ENCODE data around the gene NUP98. TPM values are rescaled to one million over a fixed set of nuclear protein-coding genes. Genes with fewer than 3 reads are reported as not detected.
A peak's percentile ranks its signal among the peaks of the same experiment; 100 is the strongest.
"Not testable (repeated sequence)": the region's sequence is repeated elsewhere in the genome, so short reads cannot be mapped to it uniquely, and the experiment has no call there.

NUP98 gene
- total RNA-seq, 4 donors from 2014 or later, result 65.2 to 128 (median 102) TPM

DNA sequence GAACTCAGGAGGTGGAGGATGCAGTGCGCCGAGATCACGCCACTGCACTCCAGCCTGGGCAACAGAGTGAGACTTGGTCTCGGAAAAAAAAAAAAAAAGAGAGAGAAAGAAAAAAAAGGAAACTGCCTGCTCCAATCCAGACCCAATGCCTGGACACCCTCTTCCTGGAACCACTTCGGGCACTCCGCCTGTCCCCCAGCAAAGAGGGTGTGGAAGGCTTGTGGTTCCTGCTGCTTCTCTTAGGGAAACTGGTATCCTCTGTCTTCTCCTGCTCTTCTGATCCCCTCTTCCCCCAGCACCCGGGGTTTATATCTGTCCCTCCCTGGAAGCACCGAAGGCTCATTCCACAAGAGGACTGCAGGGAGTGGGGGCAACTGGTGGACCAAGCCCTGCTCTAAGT is 139.1 kb downstream of the NUP98 start:
- no peak overlapping the region for H3K4me3 ChIP-seq
- in situ Hi-C loops (cut with MboI; ENCODE audit: low sequenced_read_pairs in 4 of 4) (no loop called here), intact Hi-C loops (cut with DNase I; ENCODE audit: low total_unique reads) (no loop called here)
- no peak for DNase-seq
- no peaks in the 10 kb centered on the region for H3K27me3 ChIP-seq
- no peaks in the 10 kb centered on the region for H3K4me1 ChIP-seq
- TF ChIP-seq POLR2A (IDR thresholded peaks at IDR 0.05), result no peak
- TF ChIP-seq, protein P1, sequence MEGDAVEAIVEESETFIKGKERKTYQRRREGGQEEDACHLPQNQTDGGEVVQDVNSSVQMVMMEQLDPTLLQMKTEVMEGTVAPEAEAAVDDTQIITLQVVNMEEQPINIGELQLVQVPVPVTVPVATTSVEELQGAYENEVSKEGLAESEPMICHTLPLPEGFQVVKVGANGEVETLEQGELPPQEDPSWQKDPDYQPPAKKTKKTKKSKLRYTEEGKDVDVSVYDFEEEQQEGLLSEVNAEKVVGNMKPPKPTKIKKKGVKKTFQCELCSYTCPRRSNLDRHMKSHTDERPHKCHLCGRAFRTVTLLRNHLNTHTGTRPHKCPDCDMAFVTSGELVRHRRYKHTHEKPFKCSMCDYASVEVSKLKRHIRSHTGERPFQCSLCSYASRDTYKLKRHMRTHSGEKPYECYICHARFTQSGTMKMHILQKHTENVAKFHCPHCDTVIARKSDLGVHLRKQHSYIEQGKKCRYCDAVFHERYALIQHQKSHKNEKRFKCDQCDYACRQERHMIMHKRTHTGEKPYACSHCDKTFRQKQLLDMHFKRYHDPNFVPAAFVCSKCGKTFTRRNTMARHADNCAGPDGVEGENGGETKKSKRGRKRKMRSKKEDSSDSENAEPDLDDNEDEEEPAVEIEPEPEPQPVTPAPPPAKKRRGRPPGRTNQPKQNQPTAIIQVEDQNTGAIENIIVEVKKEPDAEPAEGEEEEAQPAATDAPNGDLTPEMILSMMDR (IDR thresholded peaks at IDR 0.05 in 4 of 5, conservative IDR thresholded peaks at IDR 0.05 in 1 of 5), result no peak
- H3K9me3 ChIP-seq, result no peaks in the 10 kb centered on the region
- no peaks in the 10 kb centered on the region for H3K36me3 ChIP-seq
- H3K27ac ChIP-seq, result no peak overlapping the region
- ATAC-seq, result no peak

DNA sequence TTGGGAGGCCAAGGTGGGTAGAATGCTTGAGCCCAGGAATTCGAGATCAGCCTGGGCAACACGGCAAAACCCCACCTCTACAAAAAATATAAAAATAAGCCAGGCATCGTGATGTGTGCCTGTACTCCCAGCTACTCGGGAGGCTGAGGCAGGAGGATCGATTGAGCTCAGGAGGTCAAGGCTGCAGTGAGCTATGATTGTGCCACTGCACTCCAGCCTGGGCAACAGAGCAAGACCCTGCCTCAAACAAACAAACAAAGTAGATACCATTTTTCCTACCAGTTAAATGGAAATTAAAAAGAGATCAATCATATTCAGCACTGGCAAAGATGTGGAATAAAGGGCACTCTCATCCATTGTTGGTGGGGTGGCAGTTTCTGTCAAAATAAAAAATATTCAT is 140.0 kb downstream of the NUP98 start:
- intact Hi-C loops (cut with DNase I; ENCODE audit: low total_unique reads); H3K27me3 ChIP-seq; ATAC-seq; in situ Hi-C loops (cut with MboI; ENCODE audit: low sequenced_read_pairs in 4 of 4); H3K4me1 ChIP-seq; H3K27ac ChIP-seq; H3K36me3 ChIP-seq; H3K4me3 ChIP-seq; H3K9me3 ChIP-seq; DNase-seq: not testable (repeated sequence)

DNA sequence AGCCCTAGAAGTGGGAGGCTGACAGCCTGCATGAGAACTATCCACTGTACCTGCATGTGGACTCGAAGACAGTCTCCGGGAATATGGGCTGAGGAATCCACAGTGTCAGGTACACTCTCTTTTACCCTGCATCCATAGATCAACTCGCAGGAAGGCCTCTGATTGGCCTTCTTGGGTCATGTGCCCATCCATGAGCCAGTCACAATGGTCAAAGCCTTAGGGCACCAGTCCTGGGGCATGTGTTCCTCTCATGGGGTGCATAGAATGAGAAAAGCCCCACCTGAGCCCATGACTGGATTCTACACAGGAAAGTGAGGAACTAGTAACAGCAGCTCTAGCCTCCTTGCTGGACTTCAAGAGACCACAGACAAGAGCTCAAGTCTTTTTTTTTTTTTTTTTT is 141.8 kb downstream of the NUP98 start:
- no peaks in the 10 kb centered on the region for H3K27me3 ChIP-seq
- ATAC-seq, result no peak
- intact Hi-C loops (cut with DNase I; ENCODE audit: low total_unique reads) (no loop called here), in situ Hi-C loops (cut with MboI; ENCODE audit: low sequenced_read_pairs in 4 of 4) (no loop called here)
- no peak overlapping the region for H3K4me3 ChIP-seq
- H3K9me3 ChIP-seq, result no peaks in the 10 kb centered on the region
- DNase-seq, result no peak
- TF ChIP-seq, protein P1 (IDR thresholded peaks at IDR 0.05 in 4 of 5, conservative IDR thresholded peaks at IDR 0.05 in 1 of 5), result no peak
- no peak for TF ChIP-seq POLR2A (IDR thresholded peaks at IDR 0.05)
- no peaks in the 10 kb centered on the region for H3K36me3 ChIP-seq
- H3K4me1 ChIP-seq, result no peaks in the 10 kb centered on the region
- peak overlapping the region in 1 of 4 donors; percentile 5 for H3K27ac ChIP-seq

DNA sequence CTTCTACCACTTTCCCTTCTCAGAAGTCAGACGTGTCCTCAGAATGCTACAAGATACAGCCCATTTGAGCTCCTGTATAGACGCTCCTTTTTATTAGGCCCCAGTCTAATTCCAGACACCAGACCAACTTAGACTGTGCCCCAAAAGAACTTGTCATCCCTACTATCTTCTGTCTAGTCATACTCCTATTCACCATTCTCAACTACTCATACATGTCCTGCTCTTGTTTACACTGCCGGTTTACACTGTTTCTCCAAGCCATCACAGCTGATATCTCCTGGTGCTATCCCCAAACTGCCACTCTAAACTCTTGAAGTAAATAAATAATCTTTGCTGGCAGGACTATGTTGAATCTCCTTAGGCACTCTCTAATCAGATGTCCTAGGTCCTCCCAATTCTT is 144.8 kb downstream of the NUP98 start:
- intact Hi-C loops (cut with DNase I; ENCODE audit: low total_unique reads); H3K4me3 ChIP-seq; DNase-seq; H3K27ac ChIP-seq; H3K27me3 ChIP-seq; ATAC-seq; H3K36me3 ChIP-seq; in situ Hi-C loops (cut with MboI; ENCODE audit: low sequenced_read_pairs in 4 of 4); H3K9me3 ChIP-seq; H3K4me1 ChIP-seq: not testable (repeated sequence)

DNA sequence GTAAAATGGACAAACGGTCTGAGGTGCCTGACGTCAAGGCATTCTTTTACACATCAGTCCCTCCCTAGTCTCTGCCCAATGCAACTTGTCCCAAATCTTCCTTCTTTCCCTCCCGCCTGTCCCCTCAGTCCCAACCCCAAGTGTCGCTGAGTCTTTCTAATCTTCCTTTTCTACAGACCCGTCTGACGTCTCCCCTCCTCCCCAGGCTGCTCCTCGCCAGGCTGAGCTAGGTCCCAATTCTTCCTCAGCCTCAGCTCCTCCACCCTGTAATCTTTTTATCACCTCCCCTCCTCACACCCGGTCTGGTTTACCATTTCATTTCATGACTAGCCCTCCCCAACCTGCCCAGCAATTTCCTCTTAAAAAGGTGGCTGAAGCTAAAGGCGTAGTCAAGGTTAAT is 148.0 kb downstream of the NUP98 start:
- H3K36me3 ChIP-seq; DNase-seq; H3K27me3 ChIP-seq; in situ Hi-C loops (cut with MboI; ENCODE audit: low sequenced_read_pairs in 4 of 4); ATAC-seq; H3K9me3 ChIP-seq; H3K4me3 ChIP-seq: not testable (repeated sequence)
- peaks cover 15 to 31% of the 10 kb centered on the region in 2 donors for H3K4me1 ChIP-seq
- H3K27ac ChIP-seq, result peak overlapping the region in 1 of 4 donors; percentile 37
- intact Hi-C loops (cut with DNase I; ENCODE audit: low total_unique reads), result loop anchor here (10.0 kb wide), 1 partner anchor 605 kb away; no protein-coding TSS in a partner anchor

DNA sequence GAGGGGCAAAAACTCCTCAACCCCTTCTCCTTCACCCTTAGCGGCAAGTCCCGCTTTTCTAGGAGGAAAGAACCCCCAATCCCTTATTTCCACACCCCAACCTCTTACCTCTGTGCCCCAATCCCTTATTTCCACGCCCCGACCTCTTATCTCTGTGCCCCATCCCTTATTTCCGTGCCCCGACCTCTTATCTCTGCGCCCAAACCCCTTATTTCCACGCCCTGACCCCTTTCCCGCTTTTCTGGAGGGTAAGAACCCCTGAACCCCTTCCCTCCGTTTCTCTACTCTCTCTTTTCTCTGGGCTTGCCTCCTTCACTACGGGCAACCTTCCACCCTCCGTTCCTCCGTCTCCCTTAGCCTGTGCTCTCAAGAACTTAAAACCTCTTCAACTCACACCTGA is 148.5 kb downstream of the NUP98 start:
- H3K4me3 ChIP-seq; H3K9me3 ChIP-seq; DNase-seq; in situ Hi-C loops (cut with MboI; ENCODE audit: low sequenced_read_pairs in 4 of 4); H3K27me3 ChIP-seq; H3K36me3 ChIP-seq; ATAC-seq: not testable (repeated sequence)
- peaks cover 20 to 34% of the 10 kb centered on the region in 2 donors for H3K4me1 ChIP-seq
- intact Hi-C loops (cut with DNase I; ENCODE audit: low total_unique reads), result loop anchor here (10.0 kb wide), 1 partner anchor 604 kb away; no protein-coding TSS in a partner anchor
- peak overlapping the region in 1 of 4 donors; percentile 37 for H3K27ac ChIP-seq

DNA sequence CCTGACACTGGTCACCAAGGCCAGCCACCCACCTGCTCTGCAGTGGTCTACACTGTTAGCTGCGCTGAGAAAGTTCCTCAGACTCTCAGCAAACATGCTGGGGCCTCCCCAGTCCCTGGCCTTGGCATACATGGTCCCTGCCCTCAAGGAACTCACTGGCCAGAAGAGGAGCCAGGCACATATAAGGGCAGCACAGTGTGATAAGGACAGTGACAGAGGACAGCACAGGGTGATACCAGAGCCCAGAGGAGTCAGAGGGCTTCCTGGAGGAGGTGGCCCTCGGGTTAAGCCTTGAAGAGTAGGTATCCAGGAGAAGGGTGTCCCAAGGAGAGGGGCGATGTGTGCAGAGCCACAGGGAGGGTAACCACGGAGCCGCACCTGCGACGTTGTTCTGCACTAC is 151.8 kb downstream of the NUP98 start:
- ATAC-seq (peak; percentile 20 to 26), DNase-seq (peak in 1 of 2 donors; percentile 71)
- in situ Hi-C loops (cut with MboI; ENCODE audit: low sequenced_read_pairs in 4 of 4), result no loop called here
- Histone ChIP-seq H3K36me3 (no peaks in the 10 kb centered on the region), H3K4me1 (peaks cover 33 to 51% of the 10 kb centered on the region in 2 donors), H3K4me3 (peak overlapping the region; percentile 44 to 60 (median 54)), H3K9me3 (no peaks in the 10 kb centered on the region), H3K27me3 (no peaks in the 10 kb centered on the region), H3K27ac (peak overlapping the region; percentile 97 to 100 (median 98))
- intact Hi-C loops (cut with DNase I; ENCODE audit: low total_unique reads), result loop anchor here (2.0 to 10.0 kb wide), 2 partner anchors 65 to 601 kb away; no protein-coding TSS in a partner anchor
- TF ChIP-seq, protein P1 (IDR thresholded peaks at IDR 0.05 in 4 of 5, conservative IDR thresholded peaks at IDR 0.05 in 1 of 5), result no peak
- no peak for TF ChIP-seq POLR2A (IDR thresholded peaks at IDR 0.05)

Measured in gastrocnemius medialis (tissue), 4 donors.